Measurements from ENCODE around the gene TM2D1.

Gene TM2D1

GRCh38 chr1:61672376-61672775 lies 52.6 kb downstream of the TM2D1 start:
- H3K4me3 ChIP-seq (ENCODE audit: low read depth, low read length), result no peak overlapping the region
- H3K18ac ChIP-seq (ENCODE audit: low read length), result no peak overlapping the region
- no CpG with 5 or more reads among the region's 4 CpGs for WGBS (ENCODE audit: extremely low coverage, insufficient coverage, insufficient read length)
- H4K8ac ChIP-seq (ENCODE audit: low read depth, low read length), result no peak overlapping the region
- no peaks in the 10 kb centered on the region for H3K27me3 ChIP-seq (ENCODE audit: insufficient read depth, low read length)
- H3K4ac ChIP-seq (ENCODE audit: low read depth, low read length), result no peak overlapping the region
- no peaks in the 10 kb centered on the region for H3K9me3 ChIP-seq (ENCODE audit: insufficient read depth, low read depth, low read length)
- no peak overlapping the region for H3K4me2 ChIP-seq (ENCODE audit: low read length)
- H3K79me1 ChIP-seq (ENCODE audit: low read length), result no peaks in the 10 kb centered on the region
- H2BK120ac ChIP-seq (ENCODE audit: insufficient read depth, low read length, poor library complexity), result no peak overlapping the region
- H2AFZ ChIP-seq (ENCODE audit: insufficient read depth, low read length, poor library complexity), result no peak overlapping the region
- no peak overlapping the region for H4K12ac ChIP-seq (ENCODE audit: low read depth, low read length)
- no peak overlapping the region for H3K9ac ChIP-seq (ENCODE audit: low read length)
- H2AK5ac ChIP-seq (ENCODE audit: low read length), result no peak overlapping the region
- peaks cover 3 to 6% of the 10 kb centered on the region in 2 experiments for H3K4me1 ChIP-seq (ENCODE audit: control insufficient read depth in 1 of 2, insufficient read depth in 2 of 2, low read length in 2 of 2)
- H3K79me2 ChIP-seq (ENCODE audit: control insufficient read depth, insufficient read depth, low read length, poor library complexity), result no peaks in the 10 kb centered on the region
- H2BK12ac ChIP-seq (ENCODE audit: low read length), result no peak overlapping the region
- no peak overlapping the region for H3K23ac ChIP-seq (ENCODE audit: low read length)
- H3K27ac ChIP-seq (ENCODE audit: low read depth, low read length), result no peak overlapping the region
- no peak overlapping the region for H3K14ac ChIP-seq (ENCODE audit: low read length)
- no peak for DNase-seq
- no peaks in the 10 kb centered on the region for H3K36me3 ChIP-seq (ENCODE audit: control insufficient read depth in 1 of 2, insufficient read depth in 2 of 2, low read length in 2 of 2)
- H4K91ac ChIP-seq (ENCODE audit: low read depth, low read length), result no peak overlapping the region
- H2BK5ac ChIP-seq (ENCODE audit: low read depth, low read length, poor library complexity), result no peak overlapping the region

GRCh38 chr1:61670445-61670844 lies 54.5 kb downstream of the TM2D1 start:
- DNase-seq, result no peak
- no peak overlapping the region for H3K9ac ChIP-seq (ENCODE audit: low read length)
- H2BK5ac ChIP-seq (ENCODE audit: low read depth, low read length, poor library complexity), result no peak overlapping the region
- no peaks in the 10 kb centered on the region for H3K9me3 ChIP-seq (ENCODE audit: insufficient read depth, low read depth, low read length)
- H2AFZ ChIP-seq (ENCODE audit: insufficient read depth, low read length, poor library complexity), result no peak overlapping the region
- no peak overlapping the region for H3K23ac ChIP-seq (ENCODE audit: low read length)
- WGBS (ENCODE audit: extremely low coverage, insufficient coverage, insufficient read length), result no CpG with 5 or more reads among the region's 2 CpGs
- H2BK120ac ChIP-seq (ENCODE audit: insufficient read depth, low read length, poor library complexity), result no peak overlapping the region
- H3K4me3 ChIP-seq (ENCODE audit: low read depth, low read length), result no peak overlapping the region
- H2BK12ac ChIP-seq (ENCODE audit: low read length), result no peak overlapping the region
- no peaks in the 10 kb centered on the region for H3K36me3 ChIP-seq (ENCODE audit: control insufficient read depth in 1 of 2, insufficient read depth in 2 of 2, low read length in 2 of 2)
- no peak overlapping the region for H3K27ac ChIP-seq (ENCODE audit: low read depth, low read length)
- no peak overlapping the region for H3K4ac ChIP-seq (ENCODE audit: low read depth, low read length)
- H3K4me1 ChIP-seq (ENCODE audit: control insufficient read depth in 1 of 2, insufficient read depth in 2 of 2, low read length in 2 of 2), result peaks cover 3 to 9% of the 10 kb centered on the region in 2 experiments
- H4K12ac ChIP-seq (ENCODE audit: low read depth, low read length), result no peak overlapping the region
- H3K4me2 ChIP-seq (ENCODE audit: low read length), result peak overlapping the region; percentile 45
- H3K14ac ChIP-seq (ENCODE audit: low read length), result no peak overlapping the region
- no peak overlapping the region for H4K91ac ChIP-seq (ENCODE audit: low read depth, low read length)
- no peak overlapping the region for H2AK5ac ChIP-seq (ENCODE audit: low read length)
- H3K18ac ChIP-seq (ENCODE audit: low read length), result no peak overlapping the region
- no peak overlapping the region for H4K8ac ChIP-seq (ENCODE audit: low read depth, low read length)
- no peaks in the 10 kb centered on the region for H3K79me1 ChIP-seq (ENCODE audit: low read length)
- no peaks in the 10 kb centered on the region for H3K27me3 ChIP-seq (ENCODE audit: insufficient read depth, low read length)
- H3K79me2 ChIP-seq (ENCODE audit: control insufficient read depth, insufficient read depth, low read length, poor library complexity), result no peaks in the 10 kb centered on the region

GRCh38 chr1:61670016-61670415 lies 54.9 kb downstream of the TM2D1 start:
- no peak overlapping the region for H3K18ac ChIP-seq (ENCODE audit: low read length)
- H2AFZ ChIP-seq (ENCODE audit: insufficient read depth, low read length, poor library complexity), result no peak overlapping the region
- DNase-seq, result no peak
- no peak overlapping the region for H4K12ac ChIP-seq (ENCODE audit: low read depth, low read length)
- H3K4me2 ChIP-seq (ENCODE audit: low read length), result no peak overlapping the region
- H3K79me2 ChIP-seq (ENCODE audit: control insufficient read depth, insufficient read depth, low read length, poor library complexity), result no peaks in the 10 kb centered on the region
- no peak overlapping the region for H2AK5ac ChIP-seq (ENCODE audit: low read length)
- no peaks in the 10 kb centered on the region for H3K27me3 ChIP-seq (ENCODE audit: insufficient read depth, low read length)
- no peak overlapping the region for H3K23ac ChIP-seq (ENCODE audit: low read length)
- H3K4me3 ChIP-seq (ENCODE audit: low read depth, low read length), result no peak overlapping the region
- no peak overlapping the region for H2BK120ac ChIP-seq (ENCODE audit: insufficient read depth, low read length, poor library complexity)
- peaks cover 3 to 9% of the 10 kb centered on the region in 2 experiments for H3K4me1 ChIP-seq (ENCODE audit: control insufficient read depth in 1 of 2, insufficient read depth in 2 of 2, low read length in 2 of 2)
- WGBS (ENCODE audit: extremely low coverage, insufficient coverage, insufficient read length), result no CpG with 5 or more reads among the region's 4 CpGs
- no peaks in the 10 kb centered on the region for H3K9me3 ChIP-seq (ENCODE audit: insufficient read depth, low read depth, low read length)
- no peaks in the 10 kb centered on the region for H3K36me3 ChIP-seq (ENCODE audit: control insufficient read depth in 1 of 2, insufficient read depth in 2 of 2, low read length in 2 of 2)
- H3K79me1 ChIP-seq (ENCODE audit: low read length), result no peaks in the 10 kb centered on the region
- H4K91ac ChIP-seq (ENCODE audit: low read depth, low read length), result no peak overlapping the region
- no peak overlapping the region for H3K14ac ChIP-seq (ENCODE audit: low read length)
- no peak overlapping the region for H4K8ac ChIP-seq (ENCODE audit: low read depth, low read length)
- no peak overlapping the region for H3K27ac ChIP-seq (ENCODE audit: low read depth, low read length)
- no peak overlapping the region for H2BK12ac ChIP-seq (ENCODE audit: low read length)
- no peak overlapping the region for H3K9ac ChIP-seq (ENCODE audit: low read length)
- no peak overlapping the region for H3K4ac ChIP-seq (ENCODE audit: low read depth, low read length)
- no peak overlapping the region for H2BK5ac ChIP-seq (ENCODE audit: low read depth, low read length, poor library complexity)

- no peak overlapping the region for H4K12ac ChIP-seq (ENCODE audit: low read depth, low read length)
- no peak overlapping the region for H3K14ac ChIP-seq (ENCODE audit: low read length)
- H3K4me2 ChIP-seq (ENCODE audit: low read length), result no peak overlapping the region
- no peaks in the 10 kb centered on the region for H3K4me1 ChIP-seq (ENCODE audit: control insufficient read depth in 1 of 2, insufficient read depth in 2 of 2, low read length in 2 of 2)
- WGBS (ENCODE audit: extremely low coverage, insufficient coverage, insufficient read length), result no CpG with 5 or more reads among the region's 2 CpGs
- no peaks in the 10 kb centered on the region for H3K79me1 ChIP-seq (ENCODE audit: low read length)
- no peak overlapping the region for H3K18ac ChIP-seq (ENCODE audit: low read length)
- H2BK120ac ChIP-seq (ENCODE audit: insufficient read depth, low read length, poor library complexity), result no peak overlapping the region
- H3K36me3 ChIP-seq (ENCODE audit: control insufficient read depth in 1 of 2, insufficient read depth in 2 of 2, low read length in 2 of 2), result no peaks in the 10 kb centered on the region
- no peak overlapping the region for H2BK12ac ChIP-seq (ENCODE audit: low read length)
- no peak overlapping the region for H2AK5ac ChIP-seq (ENCODE audit: low read length)
- H3K27ac ChIP-seq (ENCODE audit: low read depth, low read length), result no peak overlapping the region
- H3K79me2 ChIP-seq (ENCODE audit: control insufficient read depth, insufficient read depth, low read length, poor library complexity), result no peaks in the 10 kb centered on the region
- H2AFZ ChIP-seq (ENCODE audit: insufficient read depth, low read length, poor library complexity), result no peak overlapping the region
- peak in 1 of 2 donors; percentile 18 for DNase-seq
- H2BK5ac ChIP-seq (ENCODE audit: low read depth, low read length, poor library complexity), result no peak overlapping the region
- H3K23ac ChIP-seq (ENCODE audit: low read length), result no peak overlapping the region
- H3K9me3 ChIP-seq (ENCODE audit: insufficient read depth, low read depth, low read length), result peaks cover 3% of the 10 kb centered on the region
- no peak overlapping the region for H4K91ac ChIP-seq (ENCODE audit: low read depth, low read length)
- no peaks in the 10 kb centered on the region for H3K27me3 ChIP-seq (ENCODE audit: insufficient read depth, low read length)
- H3K9ac ChIP-seq (ENCODE audit: low read length), result no peak overlapping the region
- H3K4ac ChIP-seq (ENCODE audit: low read depth, low read length), result no peak overlapping the region
- no peak overlapping the region for H3K4me3 ChIP-seq (ENCODE audit: low read depth, low read length)
- H4K8ac ChIP-seq (ENCODE audit: low read depth, low read length), result no peak overlapping the region
Observed at GRCh38 chr1:61659061-61659460, 65.9 kb downstream of the TM2D1 start.

Data from trophoblast cell (in vitro differentiated cells and primary cell).